Stimulated activated CD4-positive, alpha-beta T cell treated with anti-CD3 and anti-CD28 coated beads, Interleukin-2, amount 100 ng/mL, for 48 hours (primary cell): Measurements from ENCODE around the gene C10orf67.
A peak's percentile ranks its signal among the peaks of the same experiment; 100 is the strongest.

Source experiments
- DNase-seq, 2 donors: peaks; one replicate each; pipeline ENCODE4 v3.0.0-alpha.2; 2020

Gene C10orf67

DNA sequence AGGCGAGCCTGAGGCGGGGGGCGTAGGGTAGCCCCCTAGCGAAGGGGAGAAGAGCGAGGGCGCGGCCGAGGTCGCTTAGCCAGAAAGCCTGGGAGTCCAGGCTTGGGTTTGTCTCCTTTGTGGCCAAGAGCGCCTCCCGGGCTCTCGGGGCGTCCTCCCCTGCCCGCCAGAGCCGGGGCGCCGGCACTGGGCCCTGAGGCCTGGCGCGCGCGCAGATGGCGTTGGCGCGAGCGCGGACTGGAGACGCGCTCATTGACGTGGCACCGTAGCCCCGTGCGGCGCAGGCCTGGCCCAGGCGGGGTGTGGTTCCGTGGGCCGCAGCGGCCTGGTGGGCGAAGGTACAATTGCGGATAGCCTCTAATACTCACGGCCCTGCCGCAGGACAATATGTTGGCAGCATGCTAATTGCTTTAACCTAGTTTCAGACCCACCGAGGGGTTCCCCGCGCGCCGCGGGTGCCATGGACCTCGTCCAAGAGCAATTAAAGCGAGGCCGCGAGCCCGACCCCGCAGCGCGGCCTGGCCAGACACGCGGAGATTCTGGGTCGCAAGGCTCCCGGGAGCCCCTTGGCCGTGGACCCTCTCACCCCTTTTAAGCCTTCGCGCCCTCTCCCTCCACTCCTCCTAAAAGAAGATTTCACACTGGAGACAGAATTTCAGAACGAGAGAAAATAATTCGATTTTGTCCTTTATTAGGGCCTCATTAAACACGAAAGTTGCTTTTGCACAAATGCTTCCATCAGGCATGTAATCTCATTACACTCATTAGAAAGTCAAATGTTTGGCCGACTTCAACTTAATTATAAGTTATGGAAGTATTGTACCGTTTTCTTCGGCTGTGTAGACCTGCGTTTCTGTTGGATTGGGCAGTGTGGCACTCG is 149.4 kb downstream of the C10orf67 start:
- no peak for DNase-seq

GRCh38 chr10:23194471-23194965 is 150.1 kb downstream of the C10orf67 start:
- DNase-seq = no peak

- no peak for DNase-seq
These were observed 151.0 kb downstream of the C10orf67 start for GRCh38 chr10:23193435-23194074.

- DNase-seq = no peak
These were observed 151.7 kb downstream of the C10orf67 start for GRCh38 chr10:23192712-23193434.

GRCh38 chr10:23191764-23192711 is 152.6 kb downstream of the C10orf67 start, which contains the start of gene PTF1A:
TSS of gene PTF1A (plus strand) at chr10:23192312. CDS start at chr10:23192531, 219 bp downstream.
- no peak for DNase-seq

- no peak for DNase-seq
These were observed 153.5 kb downstream of the C10orf67 start for GRCh38 chr10:23190872-23191763.

- no peak for DNase-seq
These were observed 155.6 kb downstream of the C10orf67 start for GRCh38 chr10:23189024-23189423.

DNA sequence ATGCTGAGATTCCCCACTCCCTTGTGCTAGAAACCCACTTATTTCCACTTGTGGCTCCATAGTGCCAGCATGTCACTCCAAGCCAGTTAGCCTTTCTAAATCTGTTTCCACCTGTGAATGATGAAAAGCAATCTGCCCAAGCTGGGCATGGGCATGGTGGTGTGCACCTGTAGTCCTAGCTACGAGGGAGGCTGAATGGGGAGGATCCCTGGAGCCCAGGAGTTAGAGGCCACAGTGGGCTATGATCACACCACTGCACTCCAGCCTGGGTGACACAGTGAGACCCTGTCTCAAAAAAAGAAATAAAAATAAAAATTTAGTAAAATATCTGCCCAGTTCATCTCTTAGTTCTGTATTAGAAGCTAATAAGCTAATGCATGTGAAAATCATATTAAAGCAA is 157.4 kb downstream of the C10orf67 start:
- no peak for DNase-seq

DNA sequence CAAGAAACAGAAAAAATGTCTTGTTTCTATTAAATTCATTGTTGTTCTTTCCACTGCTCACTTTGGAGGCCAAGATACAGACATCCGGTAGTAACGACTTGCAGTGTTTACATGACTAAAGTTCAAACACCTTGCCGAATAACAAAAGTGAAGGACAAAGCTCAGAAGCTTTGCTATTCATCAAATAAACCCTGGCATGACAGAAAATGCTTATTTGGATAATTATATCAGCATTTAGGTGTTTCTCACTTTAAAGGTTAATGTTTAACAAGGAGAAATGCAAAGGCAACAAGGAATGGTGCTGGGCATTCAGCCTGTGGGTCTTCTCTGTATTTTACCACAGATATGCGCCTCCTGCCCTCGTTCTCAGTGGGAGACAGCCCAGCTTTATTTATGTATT is 157.9 kb downstream of the C10orf67 start:
- no peak for DNase-seq

GRCh38 chr10:23186178-23186577 is 158.4 kb downstream of the C10orf67 start:
- no peak for DNase-seq

DNA sequence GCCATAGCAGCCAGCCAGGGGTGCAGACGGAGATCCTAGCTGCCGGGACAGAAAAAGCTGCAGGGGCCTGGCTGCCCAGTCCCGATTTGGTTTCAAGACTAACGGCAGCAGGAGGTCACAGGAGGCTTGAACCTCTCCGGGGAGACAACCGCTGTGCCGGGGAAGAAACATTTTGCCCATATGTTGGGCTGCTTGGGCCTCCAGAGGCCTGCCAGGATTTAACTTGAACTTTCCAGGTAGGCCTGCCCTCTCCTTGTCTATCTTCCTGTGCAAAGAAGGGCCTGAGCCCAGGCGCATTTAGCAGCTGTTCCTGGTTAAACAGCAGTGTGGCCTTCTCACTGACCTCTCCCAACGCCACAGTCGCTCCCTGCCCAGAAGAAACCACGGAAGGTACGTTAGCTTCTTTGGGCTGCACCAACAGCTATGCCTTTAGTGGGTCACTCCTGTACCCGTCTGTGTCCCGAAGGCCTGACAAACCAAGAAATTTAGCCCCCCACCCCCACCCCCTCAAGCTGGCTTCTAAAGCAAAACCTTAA is 169.6 kb downstream of the C10orf67 start:
- DNase-seq = no peak

DNA sequence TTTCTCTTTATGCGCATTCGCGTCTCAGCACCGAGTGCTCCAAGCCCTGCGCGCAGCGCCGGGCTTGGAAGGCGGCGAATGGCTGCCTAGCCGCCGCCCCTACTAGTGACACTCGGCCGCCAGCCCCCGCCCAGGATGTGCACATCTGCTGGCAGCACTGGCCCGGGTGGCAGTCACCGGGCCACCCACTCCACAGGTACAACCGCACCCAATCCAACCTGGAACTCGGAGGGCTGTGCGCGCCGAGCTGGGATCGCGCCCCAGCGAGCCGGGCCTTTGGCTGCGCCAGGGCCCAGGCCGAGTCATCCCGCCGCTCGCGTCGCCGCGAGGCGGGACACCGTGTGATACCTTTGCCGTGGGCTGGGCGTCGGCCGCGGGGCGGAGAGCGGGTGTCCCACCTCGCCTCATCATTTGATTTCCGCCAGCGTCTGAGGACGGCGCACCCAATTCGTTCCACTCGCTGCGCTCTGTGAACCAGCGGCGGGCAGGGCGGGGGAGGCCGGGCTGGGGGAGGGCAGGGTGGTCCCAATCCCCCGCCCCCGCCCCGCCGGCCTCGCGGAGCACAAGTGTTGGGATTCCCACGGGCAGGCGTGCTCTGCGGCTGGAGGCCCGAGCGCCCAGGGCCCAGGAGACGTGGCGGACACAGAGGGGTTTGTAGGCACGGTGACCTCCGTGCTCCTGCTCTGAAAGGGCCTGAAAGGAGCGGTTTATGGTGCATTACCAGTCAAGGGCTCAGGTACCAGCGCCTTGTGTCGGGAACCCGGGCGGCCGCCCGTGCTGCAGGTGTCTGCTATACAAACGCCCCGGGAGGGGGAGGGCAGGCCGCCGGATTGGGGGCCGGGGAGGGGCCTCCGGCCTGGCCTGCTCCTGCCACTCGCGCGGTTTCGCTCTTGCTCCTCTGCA is 170.3 kb downstream of the C10orf67 start:
- no peak for DNase-seq

DNA sequence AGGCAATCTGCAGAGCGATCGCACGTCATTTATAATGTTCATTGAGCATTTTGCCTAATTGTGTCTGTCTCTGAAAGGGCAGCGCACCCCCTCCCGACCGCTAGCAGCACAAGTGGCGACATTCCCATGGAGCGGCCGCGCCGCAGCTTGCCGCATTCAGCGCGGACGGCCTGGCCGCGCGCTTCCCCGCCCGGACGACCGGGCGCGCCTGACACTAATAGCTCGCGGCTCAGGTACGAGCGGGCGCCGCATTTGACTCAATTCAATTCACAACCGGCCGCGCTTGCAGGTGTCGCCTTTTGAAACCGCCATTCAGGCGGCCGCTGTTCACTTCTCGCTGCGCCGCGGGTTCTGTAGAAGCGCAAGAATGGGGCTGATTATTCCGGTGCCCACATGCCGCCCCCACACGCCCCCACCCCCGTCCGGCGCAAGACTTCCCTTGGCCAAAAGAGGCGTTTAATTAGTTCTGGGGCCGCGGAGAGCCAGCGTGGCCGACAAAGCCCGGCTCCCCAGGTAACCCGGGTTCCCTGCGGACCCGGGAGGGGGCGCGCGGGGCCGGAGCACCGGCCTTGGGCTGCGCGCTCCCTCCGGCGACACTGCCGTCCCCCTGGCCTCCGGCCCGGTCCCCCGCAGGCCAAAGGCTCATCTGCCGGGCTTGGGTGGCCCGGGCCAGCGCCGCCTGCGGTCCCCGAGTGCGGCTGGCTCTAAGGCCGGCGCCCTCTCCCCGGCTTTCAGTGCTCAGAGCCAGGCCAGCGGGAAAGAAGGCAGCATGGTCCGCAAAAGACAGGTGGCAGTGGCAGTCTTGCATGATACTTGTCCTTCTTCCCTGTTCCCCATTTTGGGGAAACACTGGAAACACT is 171.2 kb downstream of the C10orf67 start:
- no peak for DNase-seq

DNA sequence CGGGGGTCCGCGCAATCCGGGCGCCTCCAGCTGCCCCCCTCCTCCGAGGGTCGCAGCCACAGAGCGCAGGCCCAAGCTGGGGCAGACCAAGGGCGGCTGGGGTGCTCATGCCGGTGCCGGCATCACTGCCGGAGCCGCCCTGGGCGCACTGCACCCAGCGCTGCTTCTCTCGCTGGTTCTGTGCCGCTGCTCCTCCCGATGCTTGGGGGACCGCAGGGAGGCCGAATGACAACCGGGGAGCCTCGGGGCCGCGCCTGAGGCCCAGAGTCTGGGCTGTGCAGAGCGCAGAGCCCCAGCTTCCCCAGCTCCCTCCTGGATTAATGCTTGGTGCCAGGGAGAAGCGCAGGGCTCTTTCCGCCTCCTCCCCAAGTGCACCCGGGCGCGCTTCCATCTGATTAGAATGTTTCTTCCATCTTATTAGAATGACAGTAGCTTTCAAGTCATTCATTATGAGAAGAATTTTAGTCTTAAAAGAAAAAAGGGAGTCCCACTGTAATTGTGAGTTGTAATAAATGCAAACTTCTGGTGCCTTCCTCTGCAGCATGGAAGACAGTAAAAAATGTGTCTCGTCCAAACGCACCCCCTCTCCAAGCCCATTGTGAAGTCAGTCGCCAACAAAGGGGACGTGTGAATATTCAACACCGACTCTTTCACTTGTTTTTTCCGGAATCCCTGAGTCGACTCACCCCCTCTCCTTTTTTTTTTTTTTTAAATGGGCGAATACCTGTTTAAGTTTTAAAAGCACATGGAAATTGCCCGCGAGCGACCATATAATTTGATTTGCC is 172.0 kb downstream of the C10orf67 start:
- DNase-seq = no peak

GRCh38 chr10:23171232-23171876 is 173.2 kb downstream of the C10orf67 start:
- no peak for DNase-seq

DNA sequence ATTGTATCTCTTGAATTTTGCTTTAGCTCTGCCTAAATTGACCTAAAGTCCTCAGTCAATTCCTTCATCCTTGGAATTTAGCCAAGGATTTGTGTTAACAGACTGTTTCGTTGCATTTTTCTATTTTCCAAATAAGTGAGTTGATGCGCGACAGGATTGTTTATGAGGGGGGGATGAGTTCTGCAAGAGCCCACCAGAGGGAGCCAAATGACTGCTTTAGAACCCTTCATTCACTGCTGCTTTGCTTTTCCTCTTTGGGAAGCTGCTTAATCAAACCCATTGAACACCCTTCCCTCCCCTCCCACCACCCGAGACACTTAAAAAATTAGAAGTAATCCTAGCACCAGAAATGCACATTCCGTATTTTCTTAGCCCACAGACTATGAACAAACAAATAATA is 186.2 kb downstream of the C10orf67 start:
- peak; percentile 22 to 27 for DNase-seq

DNA sequence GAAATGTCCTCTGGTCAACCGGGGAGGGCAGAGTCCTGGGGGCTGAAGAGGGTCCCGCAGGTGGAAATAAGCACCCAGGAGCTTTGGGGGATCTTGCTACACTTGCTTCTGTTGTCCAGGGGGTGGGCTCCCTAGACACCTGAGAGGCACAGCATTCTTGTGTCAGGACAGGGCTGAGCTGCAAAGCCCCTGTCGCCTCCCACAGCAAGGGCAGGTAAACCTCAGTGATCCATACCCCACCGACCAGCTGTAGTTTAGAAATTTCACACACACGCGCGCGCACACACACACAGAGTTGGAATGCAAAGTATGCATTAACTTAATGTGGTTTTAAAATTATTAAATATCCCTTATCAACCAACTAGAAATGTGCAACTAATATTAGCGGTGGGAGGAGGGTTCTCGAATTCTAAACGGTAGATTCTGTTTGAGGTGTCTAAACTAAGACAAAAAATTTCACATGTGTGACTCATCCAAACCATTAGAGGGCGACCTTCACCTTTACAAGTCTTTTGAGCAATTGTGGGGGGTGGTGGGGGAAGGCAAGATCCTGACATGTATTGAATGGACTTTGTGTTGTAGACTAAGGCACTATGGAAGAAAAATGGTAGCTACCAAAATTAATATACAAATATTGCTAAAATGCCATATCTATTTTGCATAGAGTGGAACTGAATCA is 186.8 kb downstream of the C10orf67 start:
- DNase-seq = no peak
